ENCODE data around the gene SNX10.

SNX10 gene

DNA sequence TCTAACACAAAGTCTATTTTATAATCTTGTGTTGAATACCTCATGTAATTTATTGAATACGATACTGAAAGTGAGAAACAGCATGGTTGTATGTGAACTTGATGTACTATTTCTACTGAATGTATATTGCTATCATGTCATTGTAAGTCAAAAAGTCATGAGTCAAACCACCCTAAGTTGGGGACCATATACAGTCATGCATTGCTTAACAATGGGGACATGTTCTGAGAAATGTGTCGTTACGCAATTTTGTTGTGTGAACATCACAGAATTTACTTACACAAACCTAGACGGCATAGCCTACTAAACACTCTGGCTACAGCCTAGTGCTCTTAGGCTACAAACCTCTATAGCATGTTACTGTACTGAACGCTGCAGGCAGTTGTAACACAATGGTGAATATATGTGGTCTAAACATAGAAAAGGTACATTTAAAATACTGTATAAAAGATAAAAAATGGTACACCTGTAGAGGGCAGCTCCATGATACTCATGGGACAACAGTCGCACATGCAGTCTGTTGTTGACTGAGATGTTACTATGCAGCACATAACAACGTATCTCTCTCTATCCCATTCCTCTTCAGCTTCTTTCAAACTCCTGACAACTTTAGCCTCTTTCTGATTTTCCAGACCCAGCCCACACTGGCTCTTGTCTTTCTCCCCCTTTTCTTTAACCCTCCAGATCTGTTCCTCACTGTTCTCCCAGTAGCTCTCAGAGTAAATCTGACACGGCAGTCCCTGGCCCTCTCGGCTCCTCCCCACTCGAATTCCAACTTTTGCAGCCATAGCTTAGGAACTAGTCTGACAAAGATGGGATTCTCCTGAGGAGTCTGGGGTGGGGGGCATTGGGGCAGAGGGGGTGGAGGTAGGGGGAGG lies 90.1 kb downstream of the SNX10 start:
- Histone ChIP-seq H3K27me3 (ENCODE audit: insufficient read depth, low read length, poor library complexity) (no peaks in the 10 kb centered on the region), H3K79me2 (ENCODE audit: control insufficient read depth, insufficient read depth, low read length) (no peaks in the 10 kb centered on the region), H2BK5ac (ENCODE audit: low read length) (no peak overlapping the region), H3K79me1 (ENCODE audit: low read length) (no peaks in the 10 kb centered on the region), H3K56ac (ENCODE audit: low read length) (no peak overlapping the region), H3K4ac (ENCODE audit: low read depth, low read length) (no peak overlapping the region), H3K18ac (ENCODE audit: low read length) (no peak overlapping the region), H3K36me3 (ENCODE audit: control insufficient read depth, insufficient read depth, low read length) (no peaks in the 10 kb centered on the region), H3K4me1 (ENCODE audit: control insufficient read depth, low read depth, low read length) (no peaks in the 10 kb centered on the region), H4K8ac (ENCODE audit: low read depth, low read length) (no peak overlapping the region), H4K5ac (ENCODE audit: low read length) (no peak overlapping the region), H3K4me3 (ENCODE audit: low read length) (no peak overlapping the region), H2AK5ac (ENCODE audit: low read length) (no peak overlapping the region), H3K23ac (ENCODE audit: low read length) (no peak overlapping the region), H2BK15ac (replicated peaks; ENCODE audit: low read depth) (no peak overlapping the region), H3K4me2 (ENCODE audit: low read length) (no peak overlapping the region), H3K9ac (ENCODE audit: low read length) (no peak overlapping the region), H3K27ac (ENCODE audit: low read depth, low read length) (no peak overlapping the region), H2BK120ac (ENCODE audit: low read depth, low read length) (no peak overlapping the region)
- WGBS (ENCODE audit: extremely low coverage, insufficient coverage, low lambda C conversion rate) = no CpG with 5 or more reads among the region's 10 CpGs
- DNase-seq = no peak

DNA sequence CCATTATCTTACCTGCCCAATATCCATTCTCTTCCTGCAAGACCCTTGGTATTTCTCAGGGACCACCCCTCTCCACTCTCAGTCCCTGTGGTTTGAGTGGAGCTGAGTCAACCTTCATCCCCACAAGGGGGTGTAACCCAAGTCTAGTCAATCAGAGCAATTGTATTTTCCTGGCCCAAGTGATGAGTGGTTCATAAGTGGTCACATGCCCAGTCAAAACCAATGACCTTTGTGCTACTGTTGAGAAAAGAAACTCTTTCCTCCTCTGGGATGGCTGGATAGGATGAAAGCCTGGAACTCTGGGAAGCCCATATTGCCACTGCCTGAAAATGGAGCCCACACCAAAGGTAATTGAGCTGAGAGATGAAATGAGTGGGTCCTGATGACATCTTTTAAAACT lies 93.6 kb downstream of the SNX10 start:
- no peak overlapping the region for H3K4ac ChIP-seq (ENCODE audit: low read depth, low read length)
- no peaks in the 10 kb centered on the region for H3K4me1 ChIP-seq (ENCODE audit: control insufficient read depth, low read depth, low read length)
- no peak overlapping the region for H3K4me2 ChIP-seq (ENCODE audit: low read length)
- H3K79me2 ChIP-seq (ENCODE audit: control insufficient read depth, insufficient read depth, low read length) = no peaks in the 10 kb centered on the region
- H4K5ac ChIP-seq (ENCODE audit: low read length) = no peak overlapping the region
- no peak overlapping the region for H2BK120ac ChIP-seq (ENCODE audit: low read depth, low read length)
- H3K18ac ChIP-seq (ENCODE audit: low read length) = no peak overlapping the region
- no peak overlapping the region for H3K9ac ChIP-seq (ENCODE audit: low read length)
- H2BK5ac ChIP-seq (ENCODE audit: low read length) = no peak overlapping the region
- no peaks in the 10 kb centered on the region for H3K79me1 ChIP-seq (ENCODE audit: low read length)
- H3K56ac ChIP-seq (ENCODE audit: low read length) = no peak overlapping the region
- H3K36me3 ChIP-seq (ENCODE audit: control insufficient read depth, insufficient read depth, low read length) = no peaks in the 10 kb centered on the region
- H3K27me3 ChIP-seq (ENCODE audit: insufficient read depth, low read length, poor library complexity) = no peaks in the 10 kb centered on the region
- H3K27ac ChIP-seq (ENCODE audit: low read depth, low read length) = no peak overlapping the region
- H3K23ac ChIP-seq (ENCODE audit: low read length) = no peak overlapping the region
- no peak overlapping the region for H4K8ac ChIP-seq (ENCODE audit: low read depth, low read length)
- no peak overlapping the region for H2BK15ac ChIP-seq (replicated peaks; ENCODE audit: low read depth)
- no peak overlapping the region for H2AK5ac ChIP-seq (ENCODE audit: low read length)
- peak; percentile 25 for DNase-seq
- no peak overlapping the region for H3K4me3 ChIP-seq (ENCODE audit: low read length)

DNA sequence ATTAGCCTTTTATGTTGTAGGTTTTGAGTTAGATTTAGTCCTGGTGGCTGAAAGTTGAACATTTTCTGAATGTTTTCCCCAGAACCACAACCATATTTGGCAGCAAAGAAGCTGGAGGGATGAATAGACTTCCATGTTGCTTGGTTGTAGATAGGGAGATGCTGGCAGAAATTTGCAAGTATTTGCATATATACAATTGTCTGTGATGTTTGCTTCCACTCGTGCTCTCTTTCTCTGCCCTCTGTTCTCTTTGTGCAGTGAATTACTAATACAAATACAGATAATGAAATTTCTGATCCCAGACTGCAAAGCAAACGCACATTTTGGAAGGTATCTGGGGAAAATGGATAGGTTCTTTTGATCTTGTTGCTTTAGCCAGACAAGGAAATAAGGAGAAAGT lies 96.1 kb downstream of the SNX10 start:
- Histone ChIP-seq H3K4me1 (ENCODE audit: control insufficient read depth, low read depth, low read length) (no peaks in the 10 kb centered on the region), H3K27me3 (ENCODE audit: insufficient read depth, low read length, poor library complexity) (no peaks in the 10 kb centered on the region), H2BK120ac (ENCODE audit: low read depth, low read length) (no peak overlapping the region), H4K8ac (ENCODE audit: low read depth, low read length) (no peak overlapping the region), H2AK5ac (ENCODE audit: low read length) (no peak overlapping the region), H3K4ac (ENCODE audit: low read depth, low read length) (no peak overlapping the region), H3K27ac (ENCODE audit: low read depth, low read length) (no peak overlapping the region), H3K23ac (ENCODE audit: low read length) (no peak overlapping the region), H3K79me2 (ENCODE audit: control insufficient read depth, insufficient read depth, low read length) (no peaks in the 10 kb centered on the region), H3K4me3 (ENCODE audit: low read length) (no peak overlapping the region), H3K4me2 (ENCODE audit: low read length) (no peak overlapping the region), H3K18ac (ENCODE audit: low read length) (no peak overlapping the region), H4K5ac (ENCODE audit: low read length) (no peak overlapping the region), H3K36me3 (ENCODE audit: control insufficient read depth, insufficient read depth, low read length) (no peaks in the 10 kb centered on the region), H3K56ac (ENCODE audit: low read length) (no peak overlapping the region), H2BK15ac (replicated peaks; ENCODE audit: low read depth) (no peak overlapping the region), H3K9ac (ENCODE audit: low read length) (no peak overlapping the region), H2BK5ac (ENCODE audit: low read length) (no peak overlapping the region), H3K79me1 (ENCODE audit: low read length) (no peaks in the 10 kb centered on the region)
- no CpG with 5 or more reads among the region's 2 CpGs for WGBS (ENCODE audit: extremely low coverage, insufficient coverage, low lambda C conversion rate)
- DNase-seq = no peak

DNA sequence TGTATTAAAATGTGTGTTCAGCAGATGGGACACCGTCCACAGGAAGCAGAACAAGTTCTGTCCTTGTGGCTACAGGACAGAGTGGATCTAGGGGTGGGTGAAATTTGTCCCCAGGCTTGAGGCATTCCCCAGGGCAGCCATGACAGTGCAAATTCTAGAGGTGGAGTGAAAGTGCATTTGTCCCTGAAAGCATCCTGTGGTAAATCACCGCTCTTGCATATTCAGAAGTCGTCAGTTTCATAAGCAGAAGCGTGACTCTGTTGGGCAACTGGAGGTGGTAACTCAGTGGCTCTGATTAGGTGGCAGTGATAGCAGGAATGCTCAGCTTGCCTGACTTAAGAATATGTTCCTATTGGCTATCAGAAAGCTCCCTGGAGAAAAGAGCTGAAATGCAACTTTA lies 96.6 kb downstream of the SNX10 start:
- H4K8ac ChIP-seq (ENCODE audit: low read depth, low read length) = peak overlapping the region; percentile 81
- no peak for DNase-seq
- H3K4ac ChIP-seq (ENCODE audit: low read depth, low read length) = no peak overlapping the region
- no peak overlapping the region for H2BK15ac ChIP-seq (replicated peaks; ENCODE audit: low read depth)
- no peak overlapping the region for H3K4me3 ChIP-seq (ENCODE audit: low read length)
- no peaks in the 10 kb centered on the region for H3K36me3 ChIP-seq (ENCODE audit: control insufficient read depth, insufficient read depth, low read length)
- H3K79me1 ChIP-seq (ENCODE audit: low read length) = no peaks in the 10 kb centered on the region
- no CpG with 5 or more reads among the region's 4 CpGs for WGBS (ENCODE audit: extremely low coverage, insufficient coverage, low lambda C conversion rate)
- H2BK120ac ChIP-seq (ENCODE audit: low read depth, low read length) = no peak overlapping the region
- no peaks in the 10 kb centered on the region for H3K79me2 ChIP-seq (ENCODE audit: control insufficient read depth, insufficient read depth, low read length)
- no peak overlapping the region for H3K9ac ChIP-seq (ENCODE audit: low read length)
- no peak overlapping the region for H4K5ac ChIP-seq (ENCODE audit: low read length)
- no peak overlapping the region for H2BK5ac ChIP-seq (ENCODE audit: low read length)
- no peaks in the 10 kb centered on the region for H3K27me3 ChIP-seq (ENCODE audit: insufficient read depth, low read length, poor library complexity)
- no peak overlapping the region for H2AK5ac ChIP-seq (ENCODE audit: low read length)
- no peaks in the 10 kb centered on the region for H3K4me1 ChIP-seq (ENCODE audit: control insufficient read depth, low read depth, low read length)
- no peak overlapping the region for H3K23ac ChIP-seq (ENCODE audit: low read length)
- H3K18ac ChIP-seq (ENCODE audit: low read length) = no peak overlapping the region
- H3K27ac ChIP-seq (ENCODE audit: low read depth, low read length) = no peak overlapping the region
- no peak overlapping the region for H3K56ac ChIP-seq (ENCODE audit: low read length)
- H3K4me2 ChIP-seq (ENCODE audit: low read length) = no peak overlapping the region

DNA sequence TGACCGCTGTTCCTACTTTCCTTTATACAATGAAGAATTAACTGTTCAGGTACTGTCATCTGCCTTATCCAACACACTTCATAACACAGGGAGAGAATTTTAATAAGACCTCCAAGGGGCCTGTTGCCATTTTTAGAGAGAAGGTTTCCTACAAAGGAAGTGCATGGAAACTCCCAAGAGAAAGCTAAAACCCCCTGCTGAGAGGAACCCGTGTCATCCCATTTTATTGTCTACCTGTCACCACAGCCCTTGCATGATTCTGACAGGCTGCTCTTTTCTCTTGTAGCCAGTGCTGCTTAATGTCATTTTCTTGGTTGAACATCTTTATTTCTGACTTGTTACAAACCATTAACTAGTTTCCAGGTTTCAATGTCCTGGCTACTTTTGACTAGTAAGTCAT lies 98.4 kb downstream of the SNX10 start:
- no peak overlapping the region for H3K4ac ChIP-seq (ENCODE audit: low read depth, low read length)
- no CpG with 5 or more reads among the region's 2 CpGs for WGBS (ENCODE audit: extremely low coverage, insufficient coverage, low lambda C conversion rate)
- H4K5ac ChIP-seq (ENCODE audit: low read length) = no peak overlapping the region
- H3K27me3 ChIP-seq (ENCODE audit: insufficient read depth, low read length, poor library complexity) = no peaks in the 10 kb centered on the region
- no peak overlapping the region for H2AK5ac ChIP-seq (ENCODE audit: low read length)
- no peak overlapping the region for H2BK120ac ChIP-seq (ENCODE audit: low read depth, low read length)
- H3K4me3 ChIP-seq (ENCODE audit: low read length) = no peak overlapping the region
- H3K36me3 ChIP-seq (ENCODE audit: control insufficient read depth, insufficient read depth, low read length) = no peaks in the 10 kb centered on the region
- H3K23ac ChIP-seq (ENCODE audit: low read length) = no peak overlapping the region
- H3K4me2 ChIP-seq (ENCODE audit: low read length) = no peak overlapping the region
- H2BK15ac ChIP-seq (replicated peaks; ENCODE audit: low read depth) = no peak overlapping the region
- no peak overlapping the region for H2BK5ac ChIP-seq (ENCODE audit: low read length)
- DNase-seq = no peak
- no peak overlapping the region for H4K8ac ChIP-seq (ENCODE audit: low read depth, low read length)
- no peak overlapping the region for H3K9ac ChIP-seq (ENCODE audit: low read length)
- H3K79me1 ChIP-seq (ENCODE audit: low read length) = no peaks in the 10 kb centered on the region
- H3K18ac ChIP-seq (ENCODE audit: low read length) = no peak overlapping the region
- no peaks in the 10 kb centered on the region for H3K4me1 ChIP-seq (ENCODE audit: control insufficient read depth, low read depth, low read length)
- no peak overlapping the region for H3K56ac ChIP-seq (ENCODE audit: low read length)
- no peaks in the 10 kb centered on the region for H3K79me2 ChIP-seq (ENCODE audit: control insufficient read depth, insufficient read depth, low read length)
- H3K27ac ChIP-seq (ENCODE audit: low read depth, low read length) = no peak overlapping the region

- Histone ChIP-seq H3K36me3 (ENCODE audit: control insufficient read depth, insufficient read depth, low read length) (no peaks in the 10 kb centered on the region), H3K4me1 (ENCODE audit: control insufficient read depth, low read depth, low read length) (no peaks in the 10 kb centered on the region), H2BK15ac (replicated peaks; ENCODE audit: low read depth) (no peak overlapping the region), H4K5ac (ENCODE audit: low read length) (no peak overlapping the region), H3K79me2 (ENCODE audit: control insufficient read depth, insufficient read depth, low read length) (no peaks in the 10 kb centered on the region), H3K4me3 (ENCODE audit: low read length) (no peak overlapping the region), H3K27me3 (ENCODE audit: insufficient read depth, low read length, poor library complexity) (no peaks in the 10 kb centered on the region), H2BK5ac (ENCODE audit: low read length) (no peak overlapping the region), H3K9ac (ENCODE audit: low read length) (no peak overlapping the region), H3K79me1 (ENCODE audit: low read length) (no peaks in the 10 kb centered on the region), H3K56ac (ENCODE audit: low read length) (no peak overlapping the region), H2BK120ac (ENCODE audit: low read depth, low read length) (no peak overlapping the region), H4K8ac (ENCODE audit: low read depth, low read length) (no peak overlapping the region), H2AK5ac (ENCODE audit: low read length) (no peak overlapping the region), H3K4me2 (ENCODE audit: low read length) (no peak overlapping the region), H3K27ac (ENCODE audit: low read depth, low read length) (no peak overlapping the region), H3K23ac (ENCODE audit: low read length) (no peak overlapping the region), H3K4ac (ENCODE audit: low read depth, low read length) (no peak overlapping the region), H3K18ac (ENCODE audit: low read length) (no peak overlapping the region)
- no CpG with 5 or more reads among the region's 3 CpGs for WGBS (ENCODE audit: extremely low coverage, insufficient coverage, low lambda C conversion rate)
- no peak for DNase-seq
Measured at GRCh38 chr7:26393818-26394217, 102.2 kb downstream of the SNX10 start.
